SK-N-SH (cell line): ENCODE data around the gene EXD2. TPM values are rescaled to one million over a fixed set of nuclear protein-coding genes. Genes with fewer than 3 reads are reported as not detected.

Experiments used
- CTCF ChIA-PET: fragments of 300-600, 350-600 bp; formaldehyde crosslinking; extraction: SDS; loops from one replicate; lab custom pipeline; 2021; lab: Yijun Ruan, JAX
- POLR2A ChIA-PET: fragments of 350-600 bp; sonication (Branson Sonifier 250); formaldehyde crosslinking; extraction: SDS; loops from one replicate; lab custom pipeline; 2020; ENCODE audit warnings: antibody characterized with exemption, inconsistent platforms; lab: Yijun Ruan, JAX
- DNase-seq: peaks from one replicate; pipeline ENCODE4 v3.0.0; 2012
- H2AFZ ChIP-seq: fragments of 200-600 bp; sonication (generic); 2 replicates; pipeline ENCODE4 v1.8.1; 2016; ENCODE audit warnings: antibody characterized with exemption, mild to moderate bottlenecking, low read depth
- H3F3A ChIP-seq: fragments of 200-600 bp; sonication (generic); replicated peaks from 2 replicates; pipeline ENCODE3; 2016; ENCODE audit warnings: antibody characterized with exemption, mild to moderate bottlenecking; ENCODE audit not compliant: insufficient read depth
- H3K27ac ChIP-seq, 2 experiments: fragments of 200-500 bp in 1 of 2; fragments of 200-600 bp in 1 of 2; sonication (Bioruptor generic) in 1 of 2; sonication (generic), shearing (Covaris generic) in 1 of 2; 2 replicates each; pipeline versions ENCODE4 v1.5.1 to v1.6.1; 2014 to 2016; ENCODE audit warnings: low read depth in 2 of 2, inconsistent platforms in 1 of 2, low read length in 1 of 2, mild to moderate bottlenecking in 1 of 2, mixed read lengths in 1 of 2
- H3K27me3 ChIP-seq: fragments of 200-600 bp; sonication (generic), shearing (Covaris generic); 2 replicates; pipeline ENCODE4 v1.6.1; 2016; ENCODE audit warnings: mixed run types; ENCODE audit not compliant: insufficient read depth
- H3K36me3 ChIP-seq, 2 experiments: fragments of 200-500 bp in 1 of 2; fragments of 200-600 bp in 1 of 2; sonication (Bioruptor generic) in 1 of 2; sonication (generic) in 1 of 2; replicated peaks in 1 of 2; 2 replicates each; pipeline versions ENCODE3 to v1.5.1; 2014 to 2016; ENCODE audit warnings: low read length in 1 of 2, mild to moderate bottlenecking in 1 of 2; ENCODE audit not compliant: insufficient read depth in 2 of 2, control insufficient read depth in 1 of 2
- H3K4me1 ChIP-seq, 2 experiments: fragments of 200-500 bp in 1 of 2; fragments of 200-600 bp in 1 of 2; sonication (Bioruptor generic) in 1 of 2; sonication (generic), shearing (Covaris generic) in 1 of 2; 2 replicates each; pipeline versions ENCODE4 v1.5.1 to v1.6.1; 2014 to 2016; ENCODE audit warnings: low read depth in 1 of 2, low read length in 1 of 2, mixed run types in 1 of 2; ENCODE audit not compliant: insufficient read depth in 2 of 2, control insufficient read depth in 1 of 2
- H3K4me2 ChIP-seq: fragments of 200-600 bp; sonication (generic), shearing (Covaris generic); 2 replicates; pipeline ENCODE4 v1.6.1; 2017; ENCODE audit warnings: mixed run types
- H3K4me3 ChIP-seq, 2 experiments: fragments of 200-500 bp in 1 of 2; fragments of 200-600 bp in 1 of 2; sonication (Bioruptor generic) in 1 of 2; sonication (generic), shearing (Covaris generic) in 1 of 2; 2 replicates each; pipeline versions ENCODE4 v1.5.1 to v1.8.1; 2014 to 2016; ENCODE audit warnings: low read depth in 2 of 2, inconsistent platforms in 1 of 2, low read length in 1 of 2, mild to moderate bottlenecking in 1 of 2, mixed read lengths in 1 of 2, moderate library complexity in 1 of 2
- H3K79me2 ChIP-seq: fragments of 200-600 bp; sonication (generic); 2 replicates; pipeline ENCODE4 v1.8.1; 2017; ENCODE audit warnings: mild to moderate bottlenecking; ENCODE audit not compliant: insufficient read depth
- H3K9ac ChIP-seq: fragments of 200-600 bp; sonication (generic); 2 replicates; pipeline ENCODE4 v1.6.1; 2017; ENCODE audit warnings: mixed run types
- H3K9me2 ChIP-seq: fragments of 200-600 bp; sonication (generic); 2 replicates; pipeline ENCODE4 v1.6.1; 2017; ENCODE audit warnings: mixed run types
- H3K9me3 ChIP-seq: fragments of 200-600 bp; sonication (generic); 2 replicates; pipeline ENCODE4 v1.6.1; 2017; ENCODE audit warnings: mixed run types, mild to moderate bottlenecking, moderate library complexity
- H4K20me1 ChIP-seq: fragments of 200-600 bp; sonication (generic); 2 replicates; pipeline ENCODE4 v1.6.1; 2017; ENCODE audit warnings: mild to moderate bottlenecking, mixed run types; ENCODE audit not compliant: insufficient read depth
- CHD2 ChIP-seq: fragments of 150-350 bp; IDR thresholded peaks from 2 replicates; pipeline ENCODE4 v1.6.1; 2018; ENCODE audit warnings: low read length; ENCODE audit not compliant: partially characterized antibody
- GABPA ChIP-seq: IDR thresholded peaks from 2 replicates; pipeline ENCODE4 v1.4.0; 2012; ENCODE audit warnings: low read depth, mild to moderate bottlenecking
- GATA2 ChIP-seq: sonication (generic); formaldehyde crosslinking; IDR thresholded peaks from 2 replicates; pipeline ENCODE4 v1.5.0; 2020; ENCODE audit warnings: mild to moderate bottlenecking, missing genetic modification reagents
- RAD21 ChIP-seq: IDR thresholded peaks from 2 replicates; pipeline ENCODE4 v1.6.1; 2012; ENCODE audit warnings: mild to moderate bottlenecking, low read length
- RCOR1 ChIP-seq: fragments of 150-350 bp; IDR thresholded peaks from 2 replicates; pipeline ENCODE4 v1.6.1; 2017; ENCODE audit warnings: antibody characterized with exemption, low read length
- SMC3 ChIP-seq: IDR thresholded peaks from 2 replicates; pipeline ENCODE4 v1.6.1; 2012; ENCODE audit warnings: low read depth, low read length, improper control_type of control experiment
- TEAD4 ChIP-seq: IDR thresholded peaks from 2 replicates; pipeline ENCODE4 v1.4.0; 2012; ENCODE audit warnings: mild to moderate bottlenecking, borderline replicate concordance; ENCODE audit not compliant: insufficient read depth
- WGBS: methylation state at CpG from one replicate; pipeline ENCODE4 v1.1.6; 2017; ENCODE audit warnings: low lambda C conversion rate; 5-methylcytosine and 5-hydroxymethylcytosine counted together
- polyA plus RNA-seq, 3 experiments: library from polyadenylated mRNA; depleted of rRNA; stranded (reverse); fragments of >200 nt; gene quantifications; 2 replicates each; pipeline ENCODE4 v1.2.3, GENCODE V29; 2012
- TF ChIP-seq, protein P1 (sequence below): fragments of 200-600 bp; sonication (generic); IDR thresholded peaks from 2 replicates; pipeline ENCODE4 v1.6.1; 2017; ENCODE audit warnings: antibody characterized with exemption, mild to moderate bottlenecking, moderate library complexity

The EXD2 gene
- polyA plus RNA-seq, 1 of the 3 experiments (the other 2 are of a cell fraction) = 15.1 TPM

DNA sequence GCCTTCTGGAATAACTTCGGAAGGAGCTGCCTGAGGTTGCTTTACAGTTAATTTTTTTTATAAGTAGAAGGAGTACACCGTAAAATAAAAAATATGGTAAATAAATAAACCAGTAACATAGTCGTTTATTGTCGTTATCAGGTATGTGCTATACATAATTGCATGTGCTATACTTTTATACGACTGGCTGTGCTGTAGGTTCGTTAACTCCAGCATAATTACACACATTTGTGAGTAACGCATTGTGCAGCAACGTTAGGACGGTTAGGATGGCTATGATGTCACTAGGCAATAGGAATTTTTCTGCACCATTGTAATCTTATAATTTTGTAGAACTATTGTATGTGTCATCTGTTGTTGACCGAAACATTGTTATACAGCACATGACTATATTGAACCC lies 8.5 kb downstream of the EXD2 start (continued):
- TF ChIP-seq, protein P1, sequence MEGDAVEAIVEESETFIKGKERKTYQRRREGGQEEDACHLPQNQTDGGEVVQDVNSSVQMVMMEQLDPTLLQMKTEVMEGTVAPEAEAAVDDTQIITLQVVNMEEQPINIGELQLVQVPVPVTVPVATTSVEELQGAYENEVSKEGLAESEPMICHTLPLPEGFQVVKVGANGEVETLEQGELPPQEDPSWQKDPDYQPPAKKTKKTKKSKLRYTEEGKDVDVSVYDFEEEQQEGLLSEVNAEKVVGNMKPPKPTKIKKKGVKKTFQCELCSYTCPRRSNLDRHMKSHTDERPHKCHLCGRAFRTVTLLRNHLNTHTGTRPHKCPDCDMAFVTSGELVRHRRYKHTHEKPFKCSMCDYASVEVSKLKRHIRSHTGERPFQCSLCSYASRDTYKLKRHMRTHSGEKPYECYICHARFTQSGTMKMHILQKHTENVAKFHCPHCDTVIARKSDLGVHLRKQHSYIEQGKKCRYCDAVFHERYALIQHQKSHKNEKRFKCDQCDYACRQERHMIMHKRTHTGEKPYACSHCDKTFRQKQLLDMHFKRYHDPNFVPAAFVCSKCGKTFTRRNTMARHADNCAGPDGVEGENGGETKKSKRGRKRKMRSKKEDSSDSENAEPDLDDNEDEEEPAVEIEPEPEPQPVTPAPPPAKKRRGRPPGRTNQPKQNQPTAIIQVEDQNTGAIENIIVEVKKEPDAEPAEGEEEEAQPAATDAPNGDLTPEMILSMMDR = no peak

DNA sequence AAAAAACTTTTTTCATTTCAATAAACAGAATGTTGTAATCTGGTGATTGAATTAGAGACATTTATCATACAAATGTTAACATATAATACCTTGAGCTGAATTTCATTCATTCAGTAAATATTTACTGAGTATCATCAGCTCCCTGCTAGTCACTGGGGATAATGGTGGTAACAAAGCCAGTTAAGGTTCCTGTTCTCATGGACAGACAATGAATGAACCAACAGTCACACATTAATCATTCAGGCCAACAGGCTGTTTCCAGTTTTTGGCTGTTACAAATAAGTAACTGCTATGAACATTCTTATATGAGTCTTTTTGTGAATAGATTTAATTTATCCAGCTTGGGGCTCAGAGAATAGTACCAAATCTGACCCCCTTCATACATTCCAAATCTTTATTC lies 13.5 kb downstream of the EXD2 start:
- H3F3A ChIP-seq = no peaks in the 10 kb centered on the region
- H3K4me3 ChIP-seq = no peak overlapping the region
- no peak overlapping the region for H2AFZ ChIP-seq
- no peaks in the 10 kb centered on the region for H4K20me1 ChIP-seq
- TF ChIP-seq SMC3 = no peak
- no peak overlapping the region for H3K9ac ChIP-seq
- H3K79me2 ChIP-seq = peaks cover 19% of the 10 kb centered on the region
- no peak for DNase-seq
- no peaks in the 10 kb centered on the region for H3K4me1 ChIP-seq
- H3K9me3 ChIP-seq = no peaks in the 10 kb centered on the region
- no peak overlapping the region for H3K27ac ChIP-seq
- POLR2A ChIA-PET = interaction anchor here (1.1 kb wide), 1 partner anchor 13 kb away, joined by 3 read pairs; the partner anchor contains the start of gene EXD2
- CTCF ChIA-PET = interaction anchor here (1.0 kb wide), 1 partner anchor 76 kb away, joined by 3 read pairs; no protein-coding TSS in a partner anchor
- H3K27me3 ChIP-seq = no peaks in the 10 kb centered on the region
- no peaks in the 10 kb centered on the region for H3K9me2 ChIP-seq
- H3K36me3 ChIP-seq = peaks cover 0 to 1% of the 10 kb centered on the region in 2 experiments
- no peak overlapping the region for H3K4me2 ChIP-seq

DNA sequence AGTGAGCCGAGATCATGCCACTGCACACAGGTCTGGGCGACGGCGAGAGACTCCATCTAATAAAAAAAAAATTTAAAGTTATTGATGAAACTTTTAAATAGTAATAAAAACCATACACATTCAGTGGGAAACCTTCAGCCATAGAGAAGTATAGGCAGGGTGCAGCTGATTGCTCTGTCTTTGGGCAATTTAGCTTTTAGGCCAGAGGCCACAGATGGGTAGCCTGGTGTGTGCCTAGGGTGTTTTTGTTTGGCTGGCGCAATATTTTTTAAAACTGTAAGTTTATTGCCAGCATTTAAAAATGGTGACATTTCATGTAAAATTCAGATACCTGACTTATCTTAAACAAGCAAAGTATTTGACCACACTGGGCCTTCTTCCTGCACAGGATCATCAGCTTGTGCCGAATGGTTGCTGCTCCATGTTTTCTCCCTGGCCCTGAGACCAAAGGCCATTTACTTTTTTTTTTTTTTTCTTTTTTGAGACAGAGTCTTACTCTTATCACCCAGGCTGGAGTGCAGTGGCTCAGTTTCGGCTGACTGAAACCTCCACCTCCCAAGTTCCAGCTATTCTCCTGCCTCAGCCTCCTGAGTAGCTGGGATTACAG lies 16.2 kb downstream of the EXD2 start:
- H3K4me2 ChIP-seq = no peak overlapping the region
- no peaks in the 10 kb centered on the region for H3K27me3 ChIP-seq
- ChIA-PET CTCF (no interaction called here), POLR2A (no interaction called here)
- H3K36me3 ChIP-seq = peaks cover 5 to 13% of the 10 kb centered on the region in 2 experiments
- no peak overlapping the region for H2AFZ ChIP-seq
- no peaks in the 10 kb centered on the region for H4K20me1 ChIP-seq
- no peak overlapping the region for H3K9ac ChIP-seq
- no peak overlapping the region for H3K4me3 ChIP-seq
- no peaks in the 10 kb centered on the region for H3K9me2 ChIP-seq
- no peaks in the 10 kb centered on the region for H3K4me1 ChIP-seq
- H3K27ac ChIP-seq = no peak overlapping the region
- TF ChIP-seq GATA2 (CRISPR knock-in tag) = no peak
- TF ChIP-seq RCOR1 = no peak
- TF ChIP-seq CHD2 = no peak
- no peak for TF ChIP-seq RAD21
- no peak for TF ChIP-seq GABPA
- TF ChIP-seq SMC3 = no peak
- no peak for TF ChIP-seq TEAD4
- 99% methylated on average over 7 of the region's 7 CpGs for WGBS
- H3K79me2 ChIP-seq = peaks cover 11% of the 10 kb centered on the region; the same call in 1 of the 2 replicates
- DNase-seq = no peak
- peaks cover 3% of the 10 kb centered on the region for H3F3A ChIP-seq
- H3K9me3 ChIP-seq = no peaks in the 10 kb centered on the region
